Astrocyte (in vitro differentiated cells and primary cell): ENCODE measurements around the gene GIMAP8. TPM values are rescaled to one million over a fixed set of nuclear protein-coding genes. Genes with fewer than 3 reads are reported as not detected.
A peak's percentile ranks its signal among the peaks of the same experiment; 100 is the strongest.

Source experiments
- DNase-seq: peaks from one replicate; pipeline ENCODE4 v3.0.0-alpha.2; 2010; ENCODE audit warnings: low read depth
- FAIRE-seq: peaks from 2 replicates; lab custom pipeline; 2011; peaks lifted over from hg19 to GRCh38; lab: Jason Lieb, UNC
- H2AFZ ChIP-seq: 2 replicates; pipeline ENCODE4 v1.6.0; 2012; ENCODE audit warnings: low read depth, low read length, inconsistent platforms
- H3K27ac ChIP-seq: 2 replicates; pipeline ENCODE4 v1.5.1; 2011; ENCODE audit warnings: low read depth, low read length, inconsistent platforms
- H3K27me3 ChIP-seq: 2 replicates; pipeline ENCODE4 v1.6.0; 2011; ENCODE audit warnings: low read length, inconsistent platforms; ENCODE audit not compliant: insufficient read depth
- H3K36me3 ChIP-seq: 2 replicates; pipeline ENCODE4 v1.5.1; 2011; ENCODE audit warnings: low read length, inconsistent platforms; ENCODE audit not compliant: insufficient read depth
- H3K4me1 ChIP-seq: 2 replicates; pipeline ENCODE4 v1.5.1; 2011; ENCODE audit warnings: low read length, inconsistent platforms; ENCODE audit not compliant: insufficient read depth
- H3K4me2 ChIP-seq: 2 replicates; pipeline ENCODE4 v1.6.0; 2012; ENCODE audit warnings: low read length, inconsistent platforms
- H3K4me3 ChIP-seq: 2 replicates; pipeline ENCODE4 v1.5.1; 2011; ENCODE audit warnings: low read depth, mild to moderate bottlenecking, low read length, inconsistent platforms; ENCODE audit not compliant: insufficient read depth
- H3K79me2 ChIP-seq: 2 replicates; pipeline ENCODE4 v1.6.0; 2012; ENCODE audit warnings: mild to moderate bottlenecking, low read length, inconsistent platforms; ENCODE audit not compliant: insufficient read depth
- H3K9ac ChIP-seq: 2 replicates; pipeline ENCODE4 v1.6.0; 2012; ENCODE audit warnings: mild to moderate bottlenecking, low read length, inconsistent platforms
- H3K9me3 ChIP-seq: 2 replicates; pipeline ENCODE4 v1.5.1; 2012; ENCODE audit warnings: low read depth, mild to moderate bottlenecking, low read length, inconsistent platforms; ENCODE audit not compliant: insufficient read depth
- H4K20me1 ChIP-seq: 2 replicates; pipeline ENCODE4 v1.6.0; 2012; ENCODE audit warnings: low read length, inconsistent platforms; ENCODE audit not compliant: insufficient read depth
- H3K27ac Mint-ChIP-seq: one replicate; pipeline ENCODE4 v1.8.0; 2021; ENCODE audit warnings: mild to moderate bottlenecking, mixed read lengths; ENCODE audit not compliant: unreplicated experiment
- H3K27me3 Mint-ChIP-seq: one replicate; pipeline ENCODE4 v1.8.0; 2021; ENCODE audit warnings: low read depth, mixed read lengths; ENCODE audit not compliant: unreplicated experiment
- H3K36me3 Mint-ChIP-seq: one replicate; pipeline ENCODE4 v1.8.0; 2021; ENCODE audit warnings: low read depth, mixed read lengths; ENCODE audit not compliant: unreplicated experiment
- H3K4me1 Mint-ChIP-seq: one replicate; pipeline ENCODE4 v1.8.0; 2021; ENCODE audit warnings: low read depth, mixed read lengths; ENCODE audit not compliant: unreplicated experiment
- H3K4me3 Mint-ChIP-seq: one replicate; pipeline ENCODE4 v1.8.0; 2021; ENCODE audit warnings: mild to moderate bottlenecking, moderate library complexity, mixed read lengths; ENCODE audit not compliant: unreplicated experiment
- H3K9me3 Mint-ChIP-seq: one replicate; pipeline ENCODE4 v1.8.0; 2021; ENCODE audit warnings: mild to moderate bottlenecking, mixed read lengths; ENCODE audit not compliant: unreplicated experiment
- EZH2 ChIP-seq: IDR thresholded peaks from 2 replicates; pipeline ENCODE4 v1.6.1; 2012; ENCODE audit warnings: mild to moderate bottlenecking, low read length, inconsistent platforms; ENCODE audit not compliant: insufficient read depth
- total RNA-seq: library from RNA; stranded (reverse); gene quantifications from 2 replicates; pipeline ENCODE4 v1.2.1, GENCODE V29; 2021
- TF ChIP-seq, protein P1 (sequence below): IDR thresholded peaks from 2 replicates; pipeline ENCODE4 v1.5.1; 2011; ENCODE audit warnings: low read depth, mild to moderate bottlenecking, inconsistent platforms, low read length, moderate library complexity; ENCODE audit not compliant: insufficient read depth

GIMAP8 gene
- total RNA-seq, 1 donor from 2014 or later: not detected

DNA sequence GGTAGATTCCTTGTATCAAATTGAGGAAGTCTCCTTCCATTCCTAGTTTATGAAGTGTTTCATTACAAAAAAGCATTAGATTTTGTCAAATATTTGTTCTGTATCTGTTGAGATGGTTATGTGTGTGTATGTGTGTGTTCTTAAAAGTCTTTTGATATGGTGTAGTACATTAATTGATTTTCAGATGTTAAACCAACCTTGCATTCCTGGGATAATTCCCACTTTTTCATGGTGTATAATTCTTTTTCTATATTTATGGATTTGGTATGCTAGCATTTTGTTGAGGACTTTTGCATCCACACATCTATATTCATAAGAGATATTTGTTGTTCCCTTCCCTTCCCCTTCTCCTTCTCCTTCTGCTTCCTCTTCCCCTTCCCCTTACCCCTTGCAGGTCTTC lies 8.9 kb upstream of the GIMAP8 start:
- H3K4me1 Mint-ChIP-seq: peaks cover 5% of the 10 kb centered on the region
- H3K79me2 ChIP-seq: no peaks in the 10 kb centered on the region
- TF ChIP-seq, protein P1, sequence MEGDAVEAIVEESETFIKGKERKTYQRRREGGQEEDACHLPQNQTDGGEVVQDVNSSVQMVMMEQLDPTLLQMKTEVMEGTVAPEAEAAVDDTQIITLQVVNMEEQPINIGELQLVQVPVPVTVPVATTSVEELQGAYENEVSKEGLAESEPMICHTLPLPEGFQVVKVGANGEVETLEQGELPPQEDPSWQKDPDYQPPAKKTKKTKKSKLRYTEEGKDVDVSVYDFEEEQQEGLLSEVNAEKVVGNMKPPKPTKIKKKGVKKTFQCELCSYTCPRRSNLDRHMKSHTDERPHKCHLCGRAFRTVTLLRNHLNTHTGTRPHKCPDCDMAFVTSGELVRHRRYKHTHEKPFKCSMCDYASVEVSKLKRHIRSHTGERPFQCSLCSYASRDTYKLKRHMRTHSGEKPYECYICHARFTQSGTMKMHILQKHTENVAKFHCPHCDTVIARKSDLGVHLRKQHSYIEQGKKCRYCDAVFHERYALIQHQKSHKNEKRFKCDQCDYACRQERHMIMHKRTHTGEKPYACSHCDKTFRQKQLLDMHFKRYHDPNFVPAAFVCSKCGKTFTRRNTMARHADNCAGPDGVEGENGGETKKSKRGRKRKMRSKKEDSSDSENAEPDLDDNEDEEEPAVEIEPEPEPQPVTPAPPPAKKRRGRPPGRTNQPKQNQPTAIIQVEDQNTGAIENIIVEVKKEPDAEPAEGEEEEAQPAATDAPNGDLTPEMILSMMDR: no peak
- TF ChIP-seq EZH2: no peak
- H4K20me1 ChIP-seq: no peaks in the 10 kb centered on the region
- no peak overlapping the region for H3K4me3 Mint-ChIP-seq
- H3K36me3 ChIP-seq: no peaks in the 10 kb centered on the region
- no peak overlapping the region for H3K4me3 ChIP-seq
- H3K27ac Mint-ChIP-seq: no peak overlapping the region
- H3K9ac ChIP-seq: no peak overlapping the region
- no peak for DNase-seq
- H3K27ac ChIP-seq: no peak overlapping the region
- H3K9me3 ChIP-seq: peaks cover 5% of the 10 kb centered on the region
- peaks cover 3% of the 10 kb centered on the region for H3K27me3 Mint-ChIP-seq
- no peak for FAIRE-seq
- peaks cover 22% of the 10 kb centered on the region for H3K9me3 Mint-ChIP-seq
- H3K36me3 Mint-ChIP-seq: no peaks in the 10 kb centered on the region
- H3K27me3 ChIP-seq: no peaks in the 10 kb centered on the region
- H3K4me2 ChIP-seq: no peak overlapping the region
- H2AFZ ChIP-seq: no peak overlapping the region
- H3K4me1 ChIP-seq: no peaks in the 10 kb centered on the region

DNA sequence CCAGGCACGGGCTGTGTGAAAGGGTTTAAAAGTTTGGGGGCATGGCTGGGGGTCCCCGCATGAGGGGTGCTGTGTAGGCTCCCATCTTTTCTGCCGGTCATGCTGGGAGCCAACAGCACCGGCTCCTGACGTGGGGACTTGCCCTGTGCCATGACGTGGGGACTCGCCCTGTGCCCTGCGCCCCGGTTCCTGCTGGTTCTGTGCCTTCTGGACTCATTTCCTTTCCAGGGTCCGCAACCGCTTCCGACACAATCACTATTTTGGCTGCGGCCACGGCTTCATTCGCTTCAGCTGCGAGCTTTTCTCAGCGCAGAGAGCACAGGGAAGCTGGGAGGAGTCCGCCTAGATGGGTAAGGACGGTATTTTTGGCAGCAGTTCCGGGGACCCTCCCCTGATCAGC lies 7.6 kb upstream of the GIMAP8 start:
- H3K27ac Mint-ChIP-seq: no peak overlapping the region
- Histone ChIP-seq H3K79me2 (no peaks in the 10 kb centered on the region), H3K4me2 (no peak overlapping the region), H2AFZ (no peak overlapping the region), H3K36me3 (no peaks in the 10 kb centered on the region), H3K27ac (no peak overlapping the region), H3K4me1 (no peaks in the 10 kb centered on the region), H3K9ac (no peak overlapping the region), H3K9me3 (peaks cover 5% of the 10 kb centered on the region), H3K27me3 (no peaks in the 10 kb centered on the region), H4K20me1 (no peaks in the 10 kb centered on the region), H3K4me3 (no peak overlapping the region)
- peaks cover 22% of the 10 kb centered on the region for H3K9me3 Mint-ChIP-seq
- peaks cover 5% of the 10 kb centered on the region for H3K4me1 Mint-ChIP-seq
- FAIRE-seq (no peak), DNase-seq (no peak)
- H3K27me3 Mint-ChIP-seq: peaks cover 3% of the 10 kb centered on the region
- no peak for TF ChIP-seq EZH2
- TF ChIP-seq, protein P1: no peak
- H3K4me3 Mint-ChIP-seq: no peak overlapping the region
- H3K36me3 Mint-ChIP-seq: no peaks in the 10 kb centered on the region

DNA sequence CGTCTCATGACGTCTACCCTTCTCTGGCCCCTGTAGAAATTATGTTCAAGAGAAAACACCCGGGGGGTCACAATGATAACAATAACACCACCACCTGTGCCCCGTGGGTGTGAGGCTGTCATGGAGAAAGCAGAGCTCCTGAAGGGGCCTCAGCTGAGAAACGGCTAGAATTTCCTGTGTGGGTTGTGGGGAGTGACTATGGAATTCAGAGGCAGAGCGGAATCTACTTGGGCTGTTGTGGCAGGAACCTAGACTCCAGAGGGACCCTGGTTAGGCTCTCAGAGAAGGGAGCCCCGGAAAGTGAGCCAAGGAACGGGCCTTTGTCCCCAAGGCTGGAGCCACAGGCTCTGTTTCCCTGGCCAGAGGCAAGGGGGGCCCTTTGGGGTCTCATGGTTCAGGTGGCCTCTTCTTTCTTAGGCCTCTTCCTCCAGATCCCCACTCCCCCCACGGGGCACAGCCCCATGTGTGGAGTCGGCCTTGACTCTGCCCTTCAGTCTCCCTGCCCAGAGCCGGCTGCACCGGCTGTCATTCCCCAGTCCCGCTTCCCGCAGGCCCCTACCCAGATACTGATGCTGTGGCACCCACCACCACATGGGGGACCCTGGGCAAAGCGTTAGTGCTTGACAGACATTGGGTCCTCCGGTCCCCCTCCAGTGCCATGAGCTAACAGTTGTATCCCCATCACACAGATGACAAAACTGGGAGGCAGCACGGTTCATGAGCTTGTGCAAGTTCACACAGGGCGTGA lies 6.5 kb upstream of the GIMAP8 start:
- no peaks in the 10 kb centered on the region for H3K79me2 ChIP-seq
- peaks cover 22% of the 10 kb centered on the region for H3K9me3 Mint-ChIP-seq
- TF ChIP-seq EZH2: no peak
- H3K27me3 ChIP-seq: no peaks in the 10 kb centered on the region
- no peaks in the 10 kb centered on the region for H3K36me3 ChIP-seq
- no peaks in the 10 kb centered on the region for H3K4me1 ChIP-seq
- H3K9me3 ChIP-seq: peaks cover 5% of the 10 kb centered on the region
- H3K27me3 Mint-ChIP-seq: peaks cover 3% of the 10 kb centered on the region
- H3K4me2 ChIP-seq: no peak overlapping the region
- DNase-seq: peak; percentile 6
- no peaks in the 10 kb centered on the region for H4K20me1 ChIP-seq
- H3K27ac ChIP-seq: no peak overlapping the region
- peak overlapping the region; percentile 29 for H3K4me3 Mint-ChIP-seq
- H3K4me1 Mint-ChIP-seq: peaks cover 5% of the 10 kb centered on the region
- no peaks in the 10 kb centered on the region for H3K36me3 Mint-ChIP-seq
- H3K4me3 ChIP-seq: no peak overlapping the region
- FAIRE-seq: no peak
- no peak overlapping the region for H3K9ac ChIP-seq
- H3K27ac Mint-ChIP-seq: no peak overlapping the region
- no peak overlapping the region for H2AFZ ChIP-seq
